A549 (cell line): ENCODE data around the gene ZNF750. TPM values are rescaled to one million over a fixed set of nuclear protein-coding genes. Genes with fewer than 3 reads are reported as not detected.

Source experiments
- ATAC-seq, 2 experiments: fragments of 200-7000 bp in 1 of 2; fragments of >200 bp in 1 of 2; cut with Nextera tagmentation in 1 of 2; cut with Tn5 transposase in 1 of 2; 3 replicates each; pipeline versions ENCODE4 v1.8.0 to v1.9.1; 2018 to 2020; ENCODE audit warnings: mild to moderate bottlenecking in 1 of 2, moderate library complexity in 1 of 2
- CTCF ChIA-PET: fragments of 300-600 bp; sonication (Branson Sonifier 250); formaldehyde crosslinking; extraction: SDS; loops from one replicate; lab custom pipeline; 2021; ENCODE audit warnings: antibody characterized with exemption, inconsistent platforms; lab: Yijun Ruan, JAX
- POLR2A ChIA-PET: fragments of 350-600 bp; formaldehyde crosslinking; extraction: SDS; loops from one replicate; lab custom pipeline; 2021; ENCODE audit warnings: antibody characterized with exemption, inconsistent platforms; lab: Yijun Ruan, JAX
- DNase-seq, 2 experiments: peaks; one replicate each; pipeline versions ENCODE4 v3.0.0 to v3.0.0-alpha.2; 2011 to 2016; ENCODE audit warnings: low read depth in 1 of 2, low spot score in 1 of 2
- FAIRE-seq: peaks from 2 replicates; lab custom pipeline; 2011; peaks lifted over from hg19 to GRCh38; lab: Jason Lieb, UNC
- H3K27ac ChIP-seq, 2 experiments: fragments of >200 bp; sonication (Bioruptor Twin); formaldehyde crosslinking; 3 replicates each; pipeline ENCODE4 v1.5.1; 2016 to 2017
- H3K4me1 ChIP-seq: fragments of >200 bp; sonication (Bioruptor Twin); formaldehyde crosslinking; 3 replicates; pipeline ENCODE4 v1.6.1; 2016
- H3K4me2 ChIP-seq: fragments of >200 bp; sonication (Bioruptor Twin); formaldehyde crosslinking; 3 replicates; pipeline ENCODE4 v1.6.1; 2016
- H3K4me3 ChIP-seq: fragments of >200 bp; sonication (Bioruptor Twin); formaldehyde crosslinking; 3 replicates; pipeline ENCODE4 v1.5.1; 2016
- H3K9me3 ChIP-seq: fragments of >200 bp; sonication (Bioruptor Twin); formaldehyde crosslinking; 3 replicates; pipeline ENCODE4 v1.6.1; 2016
- ATOH8 ChIP-seq: fragments of 250-450 bp; sonication (Bioruptor Pico); IDR thresholded peaks from 2 replicates; pipeline ENCODE4 v1.5.0; 2020; ENCODE audit warnings: low read depth, mild to moderate bottlenecking, moderate library complexity
- CBX8 ChIP-seq: fragments of 200-600 bp; sonication (generic); IDR thresholded peaks from 2 replicates; pipeline ENCODE4 v1.6.1; 2016
- CHD2 ChIP-seq: fragments of 150-350 bp; IDR thresholded peaks from 2 replicates; pipeline ENCODE4 v1.6.1; 2014; ENCODE audit warnings: low read length; ENCODE audit not compliant: partially characterized antibody
- CHD4 ChIP-seq: fragments of 200-600 bp; sonication (generic); IDR thresholded peaks from 2 replicates; pipeline ENCODE4 v1.6.1; 2016; ENCODE audit warnings: antibody characterized with exemption, mild to moderate bottlenecking, borderline replicate concordance
- CTCF ChIP-seq: fragments of >200 bp; sonication (Bioruptor Twin); formaldehyde crosslinking; IDR thresholded peaks from 3 replicates; pipeline ENCODE4 v1.5.1; 2016
- EHMT2 ChIP-seq: fragments of 200-600 bp; sonication (generic); IDR thresholded peaks from 2 replicates; pipeline ENCODE4 v1.6.1; 2016; ENCODE audit warnings: antibody characterized with exemption, low read depth, mild to moderate bottlenecking, moderate library complexity
- ELK1 ChIP-seq: fragments of 150-350 bp; IDR thresholded peaks from 2 replicates; pipeline ENCODE4 v1.6.1; 2014; ENCODE audit warnings: low read depth, mild to moderate bottlenecking, low read length
- EP300 ChIP-seq, 2 experiments: fragments of >200 bp; sonication (Bioruptor Twin); formaldehyde crosslinking; IDR thresholded peaks; 2 replicates in 1 of 2; 3 replicates in 1 of 2; pipeline ENCODE4 v1.6.1; 2016 to 2017
- ESRRA ChIP-seq: fragments of 150-350 bp; IDR thresholded peaks from 2 replicates; pipeline ENCODE4 v1.6.1; 2014; ENCODE audit warnings: mild to moderate bottlenecking, low read length, borderline replicate concordance
- GATA3 ChIP-seq: IDR thresholded peaks from 2 replicates; pipeline ENCODE4 v1.6.1; 2012; ENCODE audit warnings: borderline replicate concordance
- HDAC2 ChIP-seq: fragments of 200-600 bp; sonication (generic); IDR thresholded peaks from 2 replicates; pipeline ENCODE4 v1.6.1; 2016
- HES2 ChIP-seq: fragments of >200 bp; sonication (Bioruptor Twin); formaldehyde crosslinking; IDR thresholded peaks from 2 replicates; pipeline ENCODE4 v1.6.1; 2016
- HOXA7 ChIP-seq: fragments of 250-450 bp; sonication (Bioruptor Pico); IDR thresholded peaks from 2 replicates; pipeline ENCODE4 v1.5.0; 2020; ENCODE audit warnings: mild to moderate bottlenecking, moderate library complexity
- HOXB13 ChIP-seq: fragments of 250-450 bp; sonication (Bioruptor Pico); IDR thresholded peaks from 2 replicates; pipeline ENCODE4 v1.5.0; 2020; ENCODE audit warnings: low read depth, mild to moderate bottlenecking, moderate library complexity
- HOXB5 ChIP-seq: fragments of 250-450 bp; sonication (Bioruptor Pico); IDR thresholded peaks from 2 replicates; pipeline ENCODE4 v1.5.0; 2020; ENCODE audit warnings: mild to moderate bottlenecking, moderate library complexity
- JUN ChIP-seq, 2 experiments: fragments of >200 bp; sonication (Bioruptor Twin); formaldehyde crosslinking; IDR thresholded peaks; 2 replicates in 1 of 2; 3 replicates in 1 of 2; pipeline ENCODE4 v1.6.1; 2016 to 2017
- JUNB ChIP-seq: fragments of >200 bp; sonication (Bioruptor Twin); formaldehyde crosslinking; IDR thresholded peaks from 2 replicates; pipeline ENCODE4 v1.6.1; 2016
- KDM1A ChIP-seq: fragments of 200-600 bp; sonication (generic); IDR thresholded peaks from 2 replicates; pipeline ENCODE4 v1.6.1; 2016; ENCODE audit warnings: low read depth, mild to moderate bottlenecking
- KDM5A ChIP-seq: fragments of 200-600 bp; sonication (generic); IDR thresholded peaks from 2 replicates; pipeline ENCODE4 v1.6.1; 2016; ENCODE audit warnings: antibody characterized with exemption, mild to moderate bottlenecking
- MAFK ChIP-seq: fragments of 450-650 bp; IDR thresholded peaks from 2 replicates; pipeline ENCODE4 v1.6.1; 2014; ENCODE audit not compliant: partially characterized antibody
- PBX3 ChIP-seq: IDR thresholded peaks from 2 replicates; pipeline ENCODE4 v1.6.1; 2012
- REST ChIP-seq: fragments of 200-600 bp; sonication (generic); IDR thresholded peaks from 2 replicates; pipeline ENCODE4 v1.6.1; 2016; ENCODE audit warnings: antibody characterized with exemption, mild to moderate bottlenecking, moderate library complexity
- TFCP2L1 ChIP-seq: fragments of 250-450 bp; sonication (Bioruptor Pico); IDR thresholded peaks from 2 replicates; pipeline ENCODE4 v1.5.0; 2021; ENCODE audit warnings: mild to moderate bottlenecking
- ZSCAN20 ChIP-seq: fragments of 250-450 bp; sonication (Bioruptor Pico); IDR thresholded peaks from 2 replicates; pipeline ENCODE4 v1.8.0; 2022; ENCODE audit warnings: mild to moderate bottlenecking, moderate library complexity
- WGBS: methylation state at CpG from one replicate; pipeline ENCODE4 v1.1.6; 2017; ENCODE audit errors: missing lambda C conversion rate; 5-methylcytosine and 5-hydroxymethylcytosine counted together
- polyA plus RNA-seq, 4 experiments: library from polyadenylated mRNA; depleted of rRNA in 3 of 4; stranded (reverse); fragments of >200 nt; fragmentation: RNase III in 1 of 4; extraction: RNeasy Plus Mini Kit Qiagen cat#74134 plus additional on column Dnase treatment in 1 of 4; gene quantifications; 2 replicates in 3 of 4; 3 replicates in 1 of 4; pipeline ENCODE4 v1.2.3, GENCODE V29; 2011 to 2017

The ZNF750 gene
- polyA plus RNA-seq, 2 of the 4 experiments (the other 2 are of a cell fraction) = not detected

- no peaks in the 10 kb centered on the region for H3K4me1 ChIP-seq
- POLR2A ChIA-PET = no interaction called here
- FAIRE-seq = no peak
- TF ChIP-seq HOXA7 = no peak
- no peak for TF ChIP-seq ESRRA
- no peak for TF ChIP-seq HOXB5 (CRISPR knock-in tag)
- TF ChIP-seq CTCF = no peak
- no peak for TF ChIP-seq EHMT2
- TF ChIP-seq TFCP2L1 = no peak
- TF ChIP-seq CHD2 = no peak
- no peak for TF ChIP-seq REST
- no peak for TF ChIP-seq KDM5A
- no peak for TF ChIP-seq KDM1A
- no peak for TF ChIP-seq ZSCAN20
- no peak for TF ChIP-seq JUNB
- TF ChIP-seq, all 56 proteins: peak for 0
- H3K9me3 ChIP-seq = no peaks in the 10 kb centered on the region
- no peak overlapping the region for H3K27ac ChIP-seq
- H3K4me3 ChIP-seq = no peak overlapping the region
- WGBS = 91% methylated on average over 25 of the region's 25 CpGs
- CTCF ChIA-PET = interaction anchor here (0.5 to 2.0 kb wide), 8 partner anchors 11 to 109 kb away, joined by 3 to 7 read pairs (median 3); no protein-coding TSS in a partner anchor
- DNase-seq (no peak), ATAC-seq (no peak)
- H3K4me2 ChIP-seq = no peak overlapping the region
These were observed 44.6 kb upstream of the ZNF750 start for GRCh38 chr17:82884341-82884969.

GRCh38 chr17:82883419-82884031, 43.7 kb upstream of the ZNF750 start:
- no peak for FAIRE-seq
- 91% methylated on average over 23 of the region's 23 CpGs for WGBS
- H3K4me1 ChIP-seq = no peaks in the 10 kb centered on the region

GRCh38 chr17:82882715-82883418, 43.0 kb upstream of the ZNF750 start:
- Histone ChIP-seq H3K4me3 (no peak overlapping the region), H3K27ac (no peak overlapping the region), H3K4me2 (no peak overlapping the region), H3K4me1 (no peaks in the 10 kb centered on the region), H3K9me3 (no peaks in the 10 kb centered on the region)
- WGBS = 95% methylated on average over 31 of the region's 39 CpGs
- DNase-seq (no peak), FAIRE-seq (no peak), ATAC-seq (no peak)
- ChIA-PET CTCF (no interaction called here), POLR2A (no interaction called here)
- TF ChIP-seq CBX8 (no peak), JUN (IDR thresholded peaks at IDR 0.05) (no peak), ELK1 (no peak), MAFK (no peak), HOXB5 (CRISPR knock-in tag) (no peak), HOXB13 (CRISPR knock-in tag) (no peak), CHD2 (no peak), CHD4 (no peak), EP300 (IDR thresholded peaks at IDR 0.05) (no peak), GATA3 (no peak), HES2 (no peak), ATOH8 (no peak), PBX3 (no peak), KDM5A (no peak)

More at GRCh38 chr17:82883419-82884031, 43.7 kb upstream of the ZNF750 start:
- DNase-seq = no peak
- CTCF ChIA-PET = interaction anchor here (2.0 kb wide), 1 partner anchor 17 kb away, joined by 7 read pairs; no protein-coding TSS in a partner anchor
- POLR2A ChIA-PET = no interaction called here
- H3K4me3 ChIP-seq = no peak overlapping the region
- TF ChIP-seq HDAC2 = no peak
- no peaks in the 10 kb centered on the region for H3K9me3 ChIP-seq
- no peak overlapping the region for H3K4me2 ChIP-seq
- H3K27ac ChIP-seq = no peak overlapping the region
- ATAC-seq = no peak
